DMS114 treated with DMSO at 0.1 percent for 48 hours (cell line): ENCODE results near the gene HLCS.

Source experiments
- DNase-seq: peaks from one replicate; lab custom pipeline; 2025; ENCODE audit not compliant: unreplicated experiment; lab: John Stamatoyannopoulos, UW

Gene HLCS

DNA sequence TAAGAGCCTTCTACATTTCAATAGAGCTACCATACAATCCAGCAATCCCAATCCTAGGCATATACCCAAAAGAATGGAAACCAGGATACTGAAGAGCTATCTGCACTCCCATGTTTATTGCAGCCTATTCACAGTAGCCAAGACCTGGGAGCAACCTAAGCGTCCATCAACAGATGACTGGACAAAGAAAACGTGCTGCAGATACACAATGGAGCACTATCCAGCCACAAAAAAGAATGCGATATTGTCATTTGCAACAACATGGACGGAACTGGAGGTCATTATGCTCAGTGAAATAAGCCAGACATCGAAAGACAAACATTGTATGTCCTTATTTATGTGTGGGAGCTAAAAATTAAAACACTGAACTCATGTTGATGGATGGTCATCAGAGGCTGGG, 115.3 kb downstream of the HLCS start:
- no peak for DNase-seq

DNA sequence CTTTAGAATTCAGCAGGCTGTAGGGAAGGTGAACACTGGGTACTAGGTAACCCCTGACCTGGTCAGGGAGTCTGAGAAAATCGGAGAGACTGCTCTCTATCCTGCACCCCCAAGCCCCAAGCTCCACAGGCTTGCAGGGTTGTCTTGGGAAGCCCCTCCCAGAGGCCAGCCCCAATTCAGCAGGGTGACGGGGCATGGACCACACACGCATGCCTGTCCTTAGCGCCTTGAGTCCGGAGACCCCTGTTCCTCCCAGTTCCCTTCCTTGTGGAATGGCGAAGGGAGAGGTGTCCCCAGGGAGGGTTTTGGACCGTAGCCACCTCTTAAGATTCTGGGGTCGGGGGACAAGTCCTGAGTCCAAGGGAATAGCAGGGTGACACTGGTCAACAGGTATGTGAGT, 116.1 kb downstream of the HLCS start:
- DNase-seq: no peak

DNA sequence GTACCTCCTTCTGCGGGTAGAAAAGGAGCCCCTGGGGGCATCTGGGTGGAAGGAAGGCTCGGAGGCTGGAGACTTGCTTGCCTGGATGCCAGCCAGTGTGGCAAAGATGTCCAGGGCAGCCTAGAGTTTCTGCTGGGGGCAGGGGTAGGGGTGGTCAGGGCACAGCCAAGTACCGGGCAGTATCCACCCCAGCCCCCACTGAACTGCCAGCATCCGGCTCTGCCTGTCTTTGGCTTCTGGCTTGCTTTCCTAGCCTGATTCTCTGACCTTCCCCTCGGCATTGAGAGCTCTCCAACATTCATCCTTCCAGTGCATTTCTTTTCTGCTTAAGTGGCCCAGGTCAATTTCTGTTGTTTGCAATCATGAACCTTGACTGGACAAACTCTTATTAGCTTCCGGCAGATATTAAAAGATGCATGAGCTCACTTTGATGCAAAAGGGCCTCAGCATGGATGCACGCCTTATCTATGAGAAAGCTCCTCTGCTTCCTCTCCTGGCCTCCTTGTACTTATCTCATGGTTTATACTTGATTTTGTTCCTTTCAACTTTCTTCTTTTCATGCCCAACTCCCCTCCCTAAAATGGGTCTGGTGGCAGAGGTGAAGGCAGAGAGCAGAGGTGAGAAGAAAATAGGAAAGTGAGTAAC, 116.9 kb downstream of the HLCS start:
- no peak for DNase-seq

DNA sequence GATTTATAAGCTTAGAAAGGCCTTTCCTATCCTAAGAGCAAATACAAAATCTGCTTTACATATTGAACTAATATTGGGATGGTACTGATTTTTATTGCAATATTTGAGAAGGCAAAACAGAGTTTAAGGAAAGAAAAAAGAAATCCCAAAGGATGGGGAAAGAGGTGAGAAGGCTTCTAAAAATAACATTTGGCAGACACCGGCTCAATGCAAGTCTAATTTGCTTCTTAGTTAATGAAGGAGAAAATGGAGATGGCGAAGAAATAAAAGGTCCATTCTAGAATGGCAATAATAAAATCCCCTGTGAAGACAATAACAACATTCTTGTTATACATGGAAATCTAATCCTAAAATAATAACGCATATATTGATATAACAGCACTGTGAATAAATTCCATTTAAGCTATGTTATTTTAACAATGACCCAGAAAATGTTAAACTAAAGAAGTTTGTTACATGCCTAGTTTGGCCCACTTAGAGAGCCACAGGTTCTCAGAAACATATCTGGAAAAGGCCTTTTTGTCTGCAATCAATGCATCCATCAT, 117.7 kb downstream of the HLCS start:
- DNase-seq: no peak

DNA sequence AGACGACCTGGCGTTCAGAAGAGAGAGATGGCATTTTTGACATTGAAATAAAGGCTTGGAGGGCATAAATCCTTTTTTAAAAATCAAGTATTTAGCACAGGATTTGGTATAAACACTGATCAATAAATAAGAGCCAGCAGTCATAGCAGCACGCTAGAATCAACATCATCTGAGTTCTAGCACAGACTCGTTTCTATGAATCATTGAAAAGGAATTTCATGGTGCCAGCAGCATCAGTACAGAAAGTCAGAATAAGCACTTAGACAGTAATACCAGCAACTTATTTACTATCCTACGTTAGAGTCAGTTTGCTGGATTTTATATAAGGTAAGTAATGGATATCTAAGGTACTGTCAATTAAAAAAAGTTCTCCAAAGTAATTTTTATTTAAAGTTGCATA, 119.3 kb downstream of the HLCS start:
- DNase-seq: no peak

DNA sequence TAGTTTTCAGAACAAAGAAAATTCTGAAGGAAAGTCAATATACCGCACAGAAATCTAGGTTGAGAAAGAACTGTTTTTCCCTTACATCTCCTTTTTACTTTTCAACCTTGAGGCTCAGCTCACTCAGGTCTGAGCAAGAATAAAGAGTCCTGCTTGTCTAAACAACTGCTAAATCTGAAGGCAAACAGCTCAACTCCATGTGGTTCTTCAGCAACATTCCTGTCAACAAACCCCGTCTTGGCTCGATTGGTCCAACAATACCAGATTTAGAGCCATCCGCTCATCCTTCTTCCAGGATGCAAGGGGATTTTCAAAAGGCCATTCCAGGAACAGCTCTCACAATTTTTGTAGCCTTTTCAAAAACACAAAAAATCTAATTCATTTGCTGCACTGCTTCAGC, 119.8 kb downstream of the HLCS start:
- DNase-seq: no peak

DNA sequence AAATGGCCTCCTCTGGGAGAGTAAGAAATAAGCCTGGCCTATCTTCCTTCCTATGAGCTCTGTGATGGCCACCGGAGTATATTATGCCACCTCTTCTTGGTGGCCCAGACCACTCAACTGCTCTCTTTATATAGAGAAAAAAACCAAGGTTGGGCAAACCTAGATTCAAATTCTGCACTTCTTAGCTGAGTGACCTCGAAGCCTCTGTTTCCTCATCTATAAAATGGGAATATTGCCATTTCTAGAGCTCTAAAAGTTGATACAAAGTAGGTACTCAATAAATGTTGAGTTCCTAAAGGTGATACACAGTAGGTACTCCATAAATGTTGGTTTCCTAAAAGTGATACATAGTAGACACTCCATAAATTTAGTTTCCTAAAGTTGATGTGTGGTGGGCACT, 120.7 kb downstream of the HLCS start:
- DNase-seq: no peak

DNA sequence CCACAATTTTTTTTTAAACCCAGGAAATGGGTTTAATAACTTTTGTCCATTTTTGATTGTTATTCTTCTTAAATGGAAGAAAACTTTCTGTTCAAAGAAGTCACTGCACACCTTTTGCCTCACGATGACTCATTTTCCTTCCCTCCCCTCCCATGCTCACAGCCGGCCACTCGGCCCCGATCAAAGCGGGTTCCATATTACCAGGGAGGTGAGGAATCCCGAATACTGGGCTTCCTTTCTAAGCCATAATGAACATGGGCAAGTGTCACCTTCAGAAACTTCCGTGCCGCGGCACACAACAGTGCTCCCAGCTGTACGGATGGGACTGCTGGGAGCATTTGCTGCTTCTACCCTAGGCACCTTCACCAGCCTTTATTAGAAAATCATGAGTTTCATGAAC, 121.4 kb downstream of the HLCS start:
- no peak for DNase-seq

DNA sequence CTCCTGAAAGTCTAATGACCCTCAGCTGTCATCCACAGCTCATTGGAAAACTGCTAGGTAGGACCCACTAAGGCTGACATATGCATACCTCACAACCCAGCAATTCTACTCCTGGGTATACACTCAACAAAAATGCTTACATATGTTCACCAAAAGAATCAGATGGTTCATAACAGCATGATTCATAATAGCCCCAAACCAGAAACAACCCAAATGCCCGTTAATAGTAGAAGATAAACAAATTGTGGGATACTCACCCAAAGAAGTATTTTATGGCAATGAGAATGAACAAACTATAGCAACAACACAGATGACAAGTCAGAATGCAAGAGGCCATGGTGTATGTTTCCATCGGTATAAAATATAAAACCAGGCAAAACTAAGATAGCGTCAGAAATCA, 124.6 kb downstream of the HLCS start:
- DNase-seq: no peak

DNA sequence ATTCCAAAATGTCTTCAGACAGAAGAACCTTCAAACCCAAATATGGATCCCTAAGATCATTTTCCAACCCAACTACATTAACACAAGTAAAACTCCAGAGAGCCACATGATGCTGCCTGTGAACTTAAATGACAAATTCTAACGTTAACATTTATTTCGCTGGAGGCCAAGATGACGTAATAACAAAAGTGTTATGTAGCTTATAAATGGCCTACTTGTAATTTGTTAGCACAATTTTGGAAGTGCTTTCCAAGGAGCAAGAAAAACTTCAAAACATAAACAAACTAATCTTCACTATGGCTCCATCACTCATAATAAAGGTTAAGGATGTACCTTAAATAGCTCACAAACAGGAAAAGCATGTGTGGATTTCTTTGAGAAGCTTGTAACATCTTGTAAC, 126.7 kb downstream of the HLCS start:
- DNase-seq: no peak

DNA sequence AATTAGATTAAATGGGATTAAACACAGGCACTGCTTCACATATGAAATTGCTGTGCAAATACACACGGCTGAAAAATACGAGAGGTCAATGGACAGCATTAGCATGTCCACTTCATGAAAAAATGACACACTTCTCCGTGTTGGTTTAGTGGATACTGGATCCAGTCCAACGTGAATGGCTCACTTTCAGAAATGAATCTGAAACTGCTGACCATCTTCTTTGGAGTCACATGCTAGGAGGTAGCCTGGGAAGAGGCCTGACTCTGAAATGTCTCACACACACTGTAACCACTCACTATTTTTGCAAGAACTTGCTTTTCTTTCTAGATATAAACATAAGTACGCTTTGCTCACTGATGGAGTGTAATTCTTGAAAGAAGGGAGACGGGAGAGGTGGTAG, 127.3 kb downstream of the HLCS start:
- DNase-seq: no peak

DNA sequence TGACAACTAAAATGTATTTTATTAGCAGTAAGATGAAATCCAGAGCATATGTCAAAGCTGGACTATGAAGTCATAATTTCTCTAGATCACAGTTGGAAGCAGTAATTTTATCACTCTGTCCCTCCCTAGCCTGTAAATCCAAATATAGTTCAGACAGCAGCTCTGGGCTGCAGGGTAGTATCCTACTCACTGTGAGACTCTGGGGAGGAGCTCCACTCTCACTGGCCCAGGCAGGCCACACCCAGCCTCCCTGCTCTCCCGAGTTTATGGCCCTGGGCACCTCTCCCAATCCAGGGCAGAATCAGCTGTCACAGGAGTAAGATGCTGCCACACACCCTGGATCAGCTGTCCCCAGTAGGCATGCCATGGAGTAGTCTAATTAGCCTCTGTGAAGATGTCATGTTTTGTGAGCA, 131.1 kb downstream of the HLCS start:
- no peak for DNase-seq

DNA sequence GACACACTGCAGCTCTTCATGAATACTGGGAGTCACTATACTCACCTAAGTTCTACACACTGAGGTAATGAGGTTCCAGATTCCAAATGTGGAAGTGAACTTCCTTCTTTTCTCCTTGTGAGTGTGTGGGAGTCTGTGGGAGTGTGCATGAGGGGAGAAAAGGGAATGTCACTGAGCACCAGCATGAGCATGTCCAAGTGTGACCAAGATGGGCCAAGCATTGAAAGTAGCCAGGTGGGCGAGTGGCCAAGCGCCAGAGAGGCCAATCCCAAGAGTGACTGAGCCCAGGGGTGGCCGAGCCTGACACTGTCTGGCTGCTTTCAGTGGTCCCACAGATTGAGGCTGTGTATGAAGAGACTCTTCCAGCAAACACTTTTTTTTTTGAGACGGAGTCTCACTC, 132.3 kb downstream of the HLCS start:
- no peak for DNase-seq

DNA sequence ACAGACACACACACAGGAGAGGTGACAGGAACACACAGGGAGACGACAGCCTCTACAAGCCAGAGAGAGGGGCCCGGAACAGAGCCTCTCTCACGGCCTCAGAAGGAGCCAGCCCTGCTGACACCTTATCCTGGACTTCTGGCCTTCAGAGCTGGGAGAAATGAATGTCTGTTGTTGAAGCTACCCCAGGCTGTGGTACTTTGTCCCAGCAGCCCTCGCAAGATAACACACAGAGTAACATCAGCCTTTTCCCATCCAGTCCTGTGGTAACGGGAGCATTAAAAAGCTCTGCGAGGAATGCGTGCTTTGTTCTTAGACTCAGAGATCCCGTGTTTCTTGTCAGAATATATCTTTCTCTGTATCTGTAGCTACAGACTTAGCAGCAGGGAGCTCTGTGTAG, 136.4 kb downstream of the HLCS start:
- no peak for DNase-seq

DNA sequence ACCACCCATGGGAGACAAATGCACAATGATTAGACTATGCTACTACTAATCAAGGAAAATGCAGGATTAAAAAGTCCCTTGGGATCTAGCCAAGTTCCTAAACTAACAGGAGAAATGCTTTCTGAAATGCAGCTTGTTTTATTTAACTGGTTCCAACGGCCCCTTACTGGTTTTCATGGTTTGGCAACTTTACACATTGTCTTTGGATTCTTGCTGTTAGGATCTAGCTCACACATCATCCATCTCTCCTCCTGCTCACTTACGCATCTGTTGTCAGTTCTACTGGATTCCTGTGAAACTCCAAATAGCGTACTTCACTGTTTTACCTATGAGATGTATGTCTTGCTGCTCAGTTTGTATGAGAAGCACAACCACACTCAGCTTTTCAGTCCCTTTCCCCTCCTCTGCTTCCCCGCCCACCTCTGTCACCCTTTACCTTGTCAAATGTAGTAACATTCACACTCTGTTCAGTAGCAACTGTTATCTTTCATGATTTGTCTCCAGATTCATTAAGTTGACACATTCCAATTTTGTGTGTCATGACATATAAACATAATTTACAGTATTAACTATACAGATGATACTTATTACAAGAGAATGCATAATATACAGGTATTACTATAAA, 137.5 kb downstream of the HLCS start:
- no peak for DNase-seq

DNA sequence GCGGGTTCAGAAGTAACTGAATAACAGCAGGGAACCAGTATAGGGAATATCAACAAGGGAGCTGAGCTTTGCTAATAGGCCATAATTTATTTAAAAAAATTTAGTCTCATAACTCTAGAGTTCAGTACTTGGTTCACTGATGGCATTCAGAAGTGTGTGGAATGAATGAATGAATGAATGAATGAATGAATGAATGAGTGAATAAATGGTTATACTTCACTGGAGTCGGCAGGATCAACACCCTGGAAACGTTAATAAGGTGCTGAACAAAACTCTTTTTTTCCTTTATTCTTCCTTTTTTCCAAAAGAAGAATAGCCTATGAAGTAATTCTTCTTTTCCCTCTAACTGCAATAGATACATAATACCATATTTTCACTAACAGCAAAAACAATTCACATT, 138.3 kb downstream of the HLCS start:
- DNase-seq: no peak

DNA sequence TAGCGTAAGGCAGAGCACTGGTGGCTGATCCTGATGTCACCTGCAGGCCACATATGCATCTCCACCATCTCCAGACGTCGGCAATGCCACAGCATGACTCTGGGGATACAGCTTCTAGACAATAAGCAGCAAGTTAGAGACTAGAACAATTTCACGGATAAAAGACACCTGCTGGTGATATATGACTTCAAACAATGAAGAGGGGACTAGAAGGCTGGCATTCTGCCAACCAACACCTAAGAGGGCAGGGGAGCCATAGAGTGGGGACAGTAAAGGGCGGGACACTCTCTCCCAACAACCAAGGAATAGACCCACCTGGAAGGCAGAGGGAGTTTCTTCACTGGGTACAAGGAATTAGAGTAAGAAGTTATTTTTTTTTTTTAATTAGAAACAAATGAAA, 140.8 kb downstream of the HLCS start:
- DNase-seq: no peak

DNA sequence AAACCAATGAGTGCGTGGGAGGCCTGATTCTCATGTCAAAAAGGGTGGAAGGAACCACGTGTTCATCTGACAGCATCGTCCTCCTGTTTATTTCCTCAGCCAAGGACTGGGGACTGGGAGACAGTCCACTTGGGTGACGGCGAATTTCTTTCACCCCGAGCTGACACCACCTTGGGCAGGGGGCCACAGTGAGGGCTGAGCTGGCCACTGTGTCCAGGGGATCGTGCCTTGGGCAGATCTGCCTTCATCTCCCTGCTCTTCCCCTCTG, 145.5 kb downstream of the HLCS start:
- DNase-seq: no peak

DNA sequence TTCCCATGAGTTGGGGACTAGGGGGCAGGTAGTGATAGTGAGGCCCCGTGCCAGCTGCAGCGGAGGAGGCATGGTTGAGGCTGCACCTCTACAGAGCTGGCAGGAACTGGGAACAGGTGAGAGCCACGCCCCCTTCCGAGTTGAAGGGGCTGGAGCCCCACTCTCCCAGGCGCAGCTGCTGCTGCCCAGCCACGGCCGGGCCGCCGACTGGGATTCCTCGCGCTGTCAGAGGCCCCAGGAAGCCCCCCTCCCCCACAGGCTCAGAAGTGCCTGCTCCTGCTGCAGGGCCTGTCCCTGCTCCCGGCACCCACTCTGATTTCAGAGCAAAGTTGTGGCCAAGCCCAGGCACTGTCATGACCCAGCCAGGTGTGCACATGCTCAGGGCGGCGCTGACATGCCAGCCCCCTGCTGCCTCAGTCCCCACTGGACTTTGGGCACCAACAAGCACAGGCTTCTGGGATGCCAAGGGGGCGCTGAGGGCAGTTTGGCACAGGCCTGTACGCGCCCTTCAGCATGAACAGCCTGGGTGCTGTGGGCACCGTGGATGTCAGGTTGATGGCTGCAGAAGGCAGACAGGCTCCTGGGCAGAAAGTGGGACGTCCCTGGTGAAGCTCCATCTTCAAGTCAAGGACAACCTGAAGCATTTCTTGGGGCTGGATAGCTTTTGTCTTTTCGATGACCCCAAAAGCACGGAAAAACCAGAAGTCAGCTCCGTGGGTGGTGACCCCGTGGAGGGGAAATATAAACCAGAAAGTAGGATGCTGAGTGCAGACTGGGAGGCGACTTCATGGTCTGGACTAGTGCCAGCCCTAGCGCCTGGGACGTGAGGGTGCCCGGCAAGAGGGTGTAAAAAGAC, 146.1 kb downstream of the HLCS start:
- DNase-seq: no peak

DNA sequence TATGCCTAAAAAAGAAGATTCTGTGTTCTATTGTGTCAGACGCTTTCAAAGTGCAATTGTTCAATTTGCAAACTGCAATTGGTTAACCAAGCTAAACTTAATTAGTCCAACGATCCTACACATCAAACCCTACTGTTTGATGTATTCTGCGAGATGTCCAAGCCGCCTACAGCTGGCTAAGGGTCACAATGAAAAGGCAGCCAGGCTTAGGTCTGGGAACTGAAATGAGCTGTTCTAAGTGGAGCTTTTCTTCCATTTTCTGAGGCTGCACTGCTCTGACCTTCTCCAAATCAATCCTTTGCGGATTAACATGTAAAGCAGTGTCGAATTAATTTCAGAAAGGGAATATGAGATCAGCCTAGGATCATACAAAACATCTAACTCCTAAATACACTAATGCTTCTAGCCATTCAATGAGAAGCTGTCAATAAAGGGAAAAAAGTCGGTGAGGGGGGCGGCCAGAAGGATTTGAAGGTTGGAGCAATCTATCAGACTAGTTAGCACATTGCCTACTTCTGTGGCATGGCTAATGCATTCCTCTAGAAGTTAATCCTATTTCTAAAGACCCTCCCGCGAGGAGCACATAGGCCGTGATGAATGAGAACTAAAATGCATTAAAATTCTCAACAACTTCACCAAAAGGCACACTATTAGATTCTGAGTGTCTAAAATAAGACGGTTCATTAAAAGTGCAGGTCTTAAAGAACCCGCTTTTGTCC, 148.6 kb downstream of the HLCS start:
- DNase-seq: no peak

DNA sequence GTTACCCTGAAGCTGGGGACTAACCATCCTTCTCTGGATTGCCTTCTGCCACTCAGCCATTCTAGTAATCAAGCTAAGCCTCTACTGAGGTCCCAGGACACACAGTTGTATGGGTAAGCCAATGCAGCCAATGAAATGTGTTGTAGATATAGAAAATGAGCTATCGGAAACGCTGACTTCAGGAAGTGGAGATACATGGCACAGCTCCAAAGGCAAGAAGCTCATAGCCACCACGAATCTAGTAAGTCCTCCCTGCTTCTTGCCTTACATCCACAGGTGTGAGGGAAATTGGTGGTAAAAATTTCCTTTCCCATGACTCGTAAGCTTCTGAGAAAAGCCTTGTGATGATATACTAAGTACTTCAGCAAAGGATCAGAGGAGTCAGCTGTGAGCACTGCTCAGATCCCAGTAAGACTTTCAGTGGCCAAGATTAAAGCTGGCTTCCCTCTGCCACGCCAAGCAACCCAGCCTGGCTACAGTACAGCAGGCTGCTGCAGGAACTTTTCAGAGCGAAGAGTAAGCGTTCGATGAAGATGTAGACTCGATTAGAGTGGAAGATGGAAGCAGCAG, 149.8 kb downstream of the HLCS start:
- DNase-seq: no peak
